ENCODE data around the gene NOX3.

The NOX3 gene

DNA sequence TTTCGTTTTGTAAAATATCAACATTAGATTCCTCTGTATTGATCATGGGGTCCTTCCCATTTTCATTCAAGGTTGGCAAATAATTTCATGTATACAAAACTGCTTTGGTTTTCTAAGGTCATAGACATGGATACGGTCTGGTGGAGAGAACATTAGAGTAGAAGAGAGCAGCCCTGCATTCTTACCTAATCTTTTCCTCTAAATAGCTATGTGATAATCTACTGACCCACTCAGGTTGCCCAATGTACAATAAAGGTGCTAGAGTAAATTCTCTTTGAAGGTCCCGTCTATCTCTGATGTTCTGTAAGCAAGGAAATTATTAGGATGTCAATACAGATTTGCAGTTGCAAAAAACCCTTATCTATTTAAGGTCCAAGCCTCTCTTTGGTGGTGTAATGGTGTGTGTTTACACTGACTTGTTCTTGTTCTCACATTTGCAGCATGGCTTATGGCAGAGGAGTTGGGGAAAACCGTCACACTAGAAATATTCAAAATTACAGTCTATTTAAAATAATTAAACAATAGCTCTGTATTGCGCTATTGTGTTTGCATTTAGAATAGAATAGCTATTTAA, 31.2 kb upstream of the NOX3 start:
- TF ChIP-seq POLR2AphosphoS5 (IDR thresholded peaks at IDR 0.05; ENCODE audit: low read depth) (no peak), GABPA (IDR thresholded peaks at IDR 0.05; ENCODE audit: low read depth) (no peak), SPI1 (IDR thresholded peaks at IDR 0.05; ENCODE audit: borderline replicate concordance, low read depth) (no peak)
- TF ChIP-seq, protein P1, sequence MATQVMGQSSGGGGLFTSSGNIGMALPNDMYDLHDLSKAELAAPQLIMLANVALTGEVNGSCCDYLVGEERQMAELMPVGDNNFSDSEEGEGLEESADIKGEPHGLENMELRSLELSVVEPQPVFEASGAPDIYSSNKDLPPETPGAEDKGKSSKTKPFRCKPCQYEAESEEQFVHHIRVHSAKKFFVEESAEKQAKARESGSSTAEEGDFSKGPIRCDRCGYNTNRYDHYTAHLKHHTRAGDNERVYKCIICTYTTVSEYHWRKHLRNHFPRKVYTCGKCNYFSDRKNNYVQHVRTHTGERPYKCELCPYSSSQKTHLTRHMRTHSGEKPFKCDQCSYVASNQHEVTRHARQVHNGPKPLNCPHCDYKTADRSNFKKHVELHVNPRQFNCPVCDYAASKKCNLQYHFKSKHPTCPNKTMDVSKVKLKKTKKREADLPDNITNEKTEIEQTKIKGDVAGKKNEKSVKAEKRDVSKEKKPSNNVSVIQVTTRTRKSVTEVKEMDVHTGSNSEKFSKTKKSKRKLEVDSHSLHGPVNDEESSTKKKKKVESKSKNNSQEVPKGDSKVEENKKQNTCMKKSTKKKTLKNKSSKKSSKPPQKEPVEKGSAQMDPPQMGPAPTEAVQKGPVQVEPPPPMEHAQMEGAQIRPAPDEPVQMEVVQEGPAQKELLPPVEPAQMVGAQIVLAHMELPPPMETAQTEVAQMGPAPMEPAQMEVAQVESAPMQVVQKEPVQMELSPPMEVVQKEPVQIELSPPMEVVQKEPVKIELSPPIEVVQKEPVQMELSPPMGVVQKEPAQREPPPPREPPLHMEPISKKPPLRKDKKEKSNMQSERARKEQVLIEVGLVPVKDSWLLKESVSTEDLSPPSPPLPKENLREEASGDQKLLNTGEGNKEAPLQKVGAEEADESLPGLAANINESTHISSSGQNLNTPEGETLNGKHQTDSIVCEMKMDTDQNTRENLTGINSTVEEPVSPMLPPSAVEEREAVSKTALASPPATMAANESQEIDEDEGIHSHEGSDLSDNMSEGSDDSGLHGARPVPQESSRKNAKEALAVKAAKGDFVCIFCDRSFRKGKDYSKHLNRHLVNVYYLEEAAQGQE (IDR thresholded peaks at IDR 0.05; ENCODE audit: insufficient replicate concordance, low read depth), result no peak
- TF ChIP-seq, protein P2, sequence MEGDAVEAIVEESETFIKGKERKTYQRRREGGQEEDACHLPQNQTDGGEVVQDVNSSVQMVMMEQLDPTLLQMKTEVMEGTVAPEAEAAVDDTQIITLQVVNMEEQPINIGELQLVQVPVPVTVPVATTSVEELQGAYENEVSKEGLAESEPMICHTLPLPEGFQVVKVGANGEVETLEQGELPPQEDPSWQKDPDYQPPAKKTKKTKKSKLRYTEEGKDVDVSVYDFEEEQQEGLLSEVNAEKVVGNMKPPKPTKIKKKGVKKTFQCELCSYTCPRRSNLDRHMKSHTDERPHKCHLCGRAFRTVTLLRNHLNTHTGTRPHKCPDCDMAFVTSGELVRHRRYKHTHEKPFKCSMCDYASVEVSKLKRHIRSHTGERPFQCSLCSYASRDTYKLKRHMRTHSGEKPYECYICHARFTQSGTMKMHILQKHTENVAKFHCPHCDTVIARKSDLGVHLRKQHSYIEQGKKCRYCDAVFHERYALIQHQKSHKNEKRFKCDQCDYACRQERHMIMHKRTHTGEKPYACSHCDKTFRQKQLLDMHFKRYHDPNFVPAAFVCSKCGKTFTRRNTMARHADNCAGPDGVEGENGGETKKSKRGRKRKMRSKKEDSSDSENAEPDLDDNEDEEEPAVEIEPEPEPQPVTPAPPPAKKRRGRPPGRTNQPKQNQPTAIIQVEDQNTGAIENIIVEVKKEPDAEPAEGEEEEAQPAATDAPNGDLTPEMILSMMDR (IDR thresholded peaks at IDR 0.05; ENCODE audit: insufficient read depth, low read length), result no peak
- no peak overlapping the region for H3K27ac ChIP-seq (replicated peaks)
- no peak for DNase-seq (ENCODE audit: low read depth in 1 of 2, low spot score in 1 of 2)
- no peak overlapping the region for H3K4me3 ChIP-seq (replicated peaks; ENCODE audit: insufficient read depth, low read length)
- no peaks in the 10 kb centered on the region for H3K27me3 ChIP-seq (ENCODE audit: insufficient read depth, poor library complexity, severe bottlenecking)

DNA sequence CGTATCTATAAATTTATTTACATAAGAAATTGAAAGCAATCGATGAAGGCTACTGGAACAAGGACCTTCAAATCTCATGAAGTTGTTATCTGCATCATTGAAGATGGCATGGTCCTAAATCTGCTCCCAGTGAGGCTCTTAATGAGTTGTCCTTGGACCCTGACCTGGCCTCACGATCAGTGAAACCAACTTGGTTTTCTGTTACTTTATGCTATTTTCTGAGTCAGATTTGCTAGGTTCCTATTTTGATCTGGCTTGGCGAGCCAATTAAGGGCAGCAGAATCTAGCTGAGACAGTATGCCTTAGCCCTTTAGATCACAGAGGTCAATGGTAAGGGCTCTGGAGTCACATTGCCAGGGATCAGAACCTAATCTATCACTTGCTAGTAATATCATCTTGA, 30.1 kb upstream of the NOX3 start:
- Histone ChIP-seq H3K27ac (replicated peaks) (no peak overlapping the region), H3K4me3 (replicated peaks; ENCODE audit: insufficient read depth, low read length) (no peak overlapping the region)
- TF ChIP-seq POLR2AphosphoS5 (IDR thresholded peaks at IDR 0.05; ENCODE audit: low read depth) (no peak), SPI1 (IDR thresholded peaks at IDR 0.05; ENCODE audit: borderline replicate concordance, low read depth) (no peak), GABPA (IDR thresholded peaks at IDR 0.05; ENCODE audit: low read depth) (no peak)
- TF ChIP-seq, protein P2 (IDR thresholded peaks at IDR 0.05; ENCODE audit: insufficient read depth, low read length), result no peak
- TF ChIP-seq, protein P1 (IDR thresholded peaks at IDR 0.05; ENCODE audit: insufficient replicate concordance, low read depth), result no peak

DNA sequence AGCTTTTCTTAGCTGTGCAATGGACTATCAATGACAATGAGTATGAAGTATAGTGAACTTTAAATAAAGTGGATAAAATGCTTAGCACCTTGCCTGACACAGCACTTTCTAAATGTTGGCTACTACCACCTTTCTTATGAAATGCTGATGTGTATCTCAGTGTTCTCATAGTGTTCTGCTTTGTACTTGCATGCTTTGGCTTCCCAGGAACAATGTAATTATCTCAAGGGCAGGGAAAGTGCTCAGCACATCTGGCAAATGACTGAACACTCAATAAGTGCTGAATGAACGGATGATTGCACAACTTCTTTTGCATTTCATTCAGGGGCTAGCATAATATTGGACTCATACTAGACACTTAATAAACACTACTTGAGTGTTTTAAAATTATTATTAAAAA, 28.2 kb upstream of the NOX3 start:
- DNase-seq (ENCODE audit: low read depth in 1 of 2, low spot score in 1 of 2), result no peak
- TF ChIP-seq GABPA (IDR thresholded peaks at IDR 0.05; ENCODE audit: low read depth) (no peak), SPI1 (IDR thresholded peaks at IDR 0.05; ENCODE audit: borderline replicate concordance, low read depth) (no peak), POLR2AphosphoS5 (IDR thresholded peaks at IDR 0.05; ENCODE audit: low read depth) (no peak)
- TF ChIP-seq, protein P1 (IDR thresholded peaks at IDR 0.05; ENCODE audit: insufficient replicate concordance, low read depth), result no peak
- TF ChIP-seq, protein P2 (IDR thresholded peaks at IDR 0.05; ENCODE audit: insufficient read depth, low read length), result no peak
- Histone ChIP-seq H3K27ac (replicated peaks) (no peak overlapping the region), H3K27me3 (ENCODE audit: insufficient read depth, poor library complexity, severe bottlenecking) (no peaks in the 10 kb centered on the region), H3K4me3 (replicated peaks; ENCODE audit: insufficient read depth, low read length) (no peak overlapping the region)

More for the DNA sequence above, 30.1 kb upstream of the NOX3 start:
- DNase-seq (ENCODE audit: low read depth in 1 of 2, low spot score in 1 of 2), result no peak
- H3K27me3 ChIP-seq (ENCODE audit: insufficient read depth, poor library complexity, severe bottlenecking), result no peaks in the 10 kb centered on the region
